ENCODE measurements around the gene DHRS13. TPM values are rescaled to one million over a fixed set of nuclear protein-coding genes. Genes with fewer than 3 reads are reported as not detected.

Gene DHRS13
- total and polyA plus RNA-seq, 2 donors (not counting 1 experiment from before 2014, with no cell fraction given), result 11.9 to 28.1 TPM

DNA sequence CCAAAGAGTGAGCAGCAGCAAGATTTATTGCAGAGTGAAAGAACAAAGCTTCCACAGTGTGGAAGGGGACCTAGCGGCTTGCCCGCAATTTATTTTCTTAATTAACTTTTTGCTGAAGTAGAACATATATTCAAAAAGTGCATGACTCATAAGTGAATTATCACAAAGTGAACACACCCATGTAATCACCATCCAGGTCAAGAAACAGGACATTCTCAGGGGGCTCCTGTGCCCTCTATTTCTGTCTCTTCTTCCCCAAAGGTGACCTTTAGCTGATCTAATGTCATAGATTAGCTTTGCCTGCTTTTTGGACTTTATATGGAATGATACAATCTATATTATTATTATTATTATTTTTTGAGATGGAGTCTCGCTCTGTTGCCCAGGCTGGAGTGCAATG is 28.1 kb downstream of the DHRS13 start:
- Histone ChIP-seq H3K4me2 (replicated peaks; ENCODE audit: low read depth, low read length, poor library complexity, severe bottlenecking) (no peak overlapping the region), H3K27me3 (replicated peaks in 1 of 4; ENCODE audit: control extremely low read depth in 1 of 4, control insufficient read depth in 3 of 4, insufficient read depth in 4 of 4, low read length in 3 of 4) (no peaks in the 10 kb centered on the region), H3K4me3 (ENCODE audit: control extremely low read depth in 1 of 5, extremely low read depth in 1 of 5, insufficient read depth in 1 of 5, low read depth in 2 of 5, low read length in 4 of 5) (no peak overlapping the region), H4K20me1 (ENCODE audit: control insufficient read depth, insufficient read depth, low read length, poor library complexity, severe bottlenecking) (peaks cover 7% of the 10 kb centered on the region), H3K4me1 (ENCODE audit: control insufficient read depth in 2 of 2, insufficient read depth in 2 of 2, low read length in 2 of 2) (peaks cover 13 to 18% of the 10 kb centered on the region in 2 donors), H3K27ac (ENCODE audit: low read length in 2 of 2) (no peak overlapping the region), H2AFZ (ENCODE audit: insufficient read depth, low read depth, low read length, poor library complexity, severe bottlenecking) (no peak overlapping the region), H3K9ac (ENCODE audit: low read length) (no peak overlapping the region), H3K79me2 (ENCODE audit: control insufficient read depth, insufficient read depth, low read length) (no peaks in the 10 kb centered on the region), H3K9me3 (ENCODE audit: control extremely low read depth in 1 of 3, control insufficient read depth in 2 of 3, insufficient read depth in 1 of 3, low read length in 2 of 3) (no peaks in the 10 kb centered on the region), H3K36me3 (replicated peaks in 1 of 2; ENCODE audit: control extremely low read depth in 1 of 2, control insufficient read depth in 1 of 2, extremely low read depth in 1 of 2, insufficient read depth in 2 of 2, low read length in 1 of 2) (peaks cover 0 to 20% of the 10 kb centered on the region in 2 experiments)
- CTCF ChIA-PET, result interaction anchor here (1.0 kb wide), 1 partner anchor 111 kb away, joined by 3 read pairs; no protein-coding TSS in a partner anchor
- ATAC-seq (ENCODE audit: low read depth) (no peak), DNase-seq (no peak)
- H3K4me3 Mint-ChIP-seq, result no peak overlapping the region
- TF ChIP-seq, protein P1, sequence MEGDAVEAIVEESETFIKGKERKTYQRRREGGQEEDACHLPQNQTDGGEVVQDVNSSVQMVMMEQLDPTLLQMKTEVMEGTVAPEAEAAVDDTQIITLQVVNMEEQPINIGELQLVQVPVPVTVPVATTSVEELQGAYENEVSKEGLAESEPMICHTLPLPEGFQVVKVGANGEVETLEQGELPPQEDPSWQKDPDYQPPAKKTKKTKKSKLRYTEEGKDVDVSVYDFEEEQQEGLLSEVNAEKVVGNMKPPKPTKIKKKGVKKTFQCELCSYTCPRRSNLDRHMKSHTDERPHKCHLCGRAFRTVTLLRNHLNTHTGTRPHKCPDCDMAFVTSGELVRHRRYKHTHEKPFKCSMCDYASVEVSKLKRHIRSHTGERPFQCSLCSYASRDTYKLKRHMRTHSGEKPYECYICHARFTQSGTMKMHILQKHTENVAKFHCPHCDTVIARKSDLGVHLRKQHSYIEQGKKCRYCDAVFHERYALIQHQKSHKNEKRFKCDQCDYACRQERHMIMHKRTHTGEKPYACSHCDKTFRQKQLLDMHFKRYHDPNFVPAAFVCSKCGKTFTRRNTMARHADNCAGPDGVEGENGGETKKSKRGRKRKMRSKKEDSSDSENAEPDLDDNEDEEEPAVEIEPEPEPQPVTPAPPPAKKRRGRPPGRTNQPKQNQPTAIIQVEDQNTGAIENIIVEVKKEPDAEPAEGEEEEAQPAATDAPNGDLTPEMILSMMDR (IDR thresholded peaks at IDR 0.05), result no peak
- TF ChIP-seq EZH2 (IDR thresholded peaks at IDR 0.05; ENCODE audit: borderline replicate concordance, insufficient read depth, low read depth, low read length, poor library complexity, severe bottlenecking), result no peak
- H3K4me1 Mint-ChIP-seq, result peaks cover 15% of the 10 kb centered on the region
- POLR2A ChIA-PET, result no interaction called here
- H3K27me3 Mint-ChIP-seq, result no peaks in the 10 kb centered on the region
- no CpG with 5 or more reads among the region's 3 CpGs for WGBS (ENCODE audit: insufficient coverage)
- no peaks in the 10 kb centered on the region for H3K9me3 Mint-ChIP-seq (ENCODE audit: insufficient read depth)
- intact Hi-C loops (cut with micrococcal nuclease), result no loop called here
- H3K27ac Mint-ChIP-seq, result no peak overlapping the region

GRCh38 chr17:28873839-28874238 is 29.0 kb downstream of the DHRS13 start:
- no peak for ATAC-seq (ENCODE audit: low read depth)
- H3K4me3 Mint-ChIP-seq, result no peak overlapping the region
- peaks cover 13 to 18% of the 10 kb centered on the region in 2 donors for H3K4me1 ChIP-seq (ENCODE audit: control insufficient read depth in 2 of 2, insufficient read depth in 2 of 2, low read length in 2 of 2)
- no peak overlapping the region for H3K4me2 ChIP-seq (replicated peaks; ENCODE audit: low read depth, low read length, poor library complexity, severe bottlenecking)
- no CpG with 5 or more reads among the region's 7 CpGs for WGBS (ENCODE audit: insufficient coverage)
- H3K79me2 ChIP-seq (ENCODE audit: control insufficient read depth, insufficient read depth, low read length), result no peaks in the 10 kb centered on the region
- peaks cover 15% of the 10 kb centered on the region for H3K4me1 Mint-ChIP-seq
- H3K9me3 ChIP-seq (ENCODE audit: control extremely low read depth in 1 of 3, control insufficient read depth in 2 of 3, insufficient read depth in 1 of 3, low read length in 2 of 3), result no peaks in the 10 kb centered on the region
- H2AFZ ChIP-seq (ENCODE audit: insufficient read depth, low read depth, low read length, poor library complexity, severe bottlenecking), result no peak overlapping the region
- POLR2A ChIA-PET, result no interaction called here
- no peak overlapping the region for H3K27ac ChIP-seq (ENCODE audit: low read length in 2 of 2)
- no peaks in the 10 kb centered on the region for H3K27me3 ChIP-seq (replicated peaks in 1 of 4; ENCODE audit: control extremely low read depth in 1 of 4, control insufficient read depth in 3 of 4, insufficient read depth in 4 of 4, low read length in 3 of 4)
- H3K9ac ChIP-seq (ENCODE audit: low read length), result no peak overlapping the region
- H4K20me1 ChIP-seq (ENCODE audit: control insufficient read depth, insufficient read depth, low read length, poor library complexity, severe bottlenecking), result no peaks in the 10 kb centered on the region
- H3K4me3 ChIP-seq (ENCODE audit: control extremely low read depth in 1 of 5, extremely low read depth in 1 of 5, insufficient read depth in 1 of 5, low read depth in 2 of 5, low read length in 4 of 5), result no peak overlapping the region
- CTCF ChIA-PET, result no interaction called here
- TF ChIP-seq, protein P1 (IDR thresholded peaks at IDR 0.05), result no peak
- TF ChIP-seq EZH2 (IDR thresholded peaks at IDR 0.05; ENCODE audit: borderline replicate concordance, insufficient read depth, low read depth, low read length, poor library complexity, severe bottlenecking), result no peak
- DNase-seq, result no peak
- intact Hi-C loops (cut with micrococcal nuclease), result no loop called here
- H3K27me3 Mint-ChIP-seq, result no peaks in the 10 kb centered on the region
- no peaks in the 10 kb centered on the region for H3K9me3 Mint-ChIP-seq (ENCODE audit: insufficient read depth)
- no peak overlapping the region for H3K27ac Mint-ChIP-seq
- peaks cover 0 to 10% of the 10 kb centered on the region in 2 experiments for H3K36me3 ChIP-seq (replicated peaks in 1 of 2; ENCODE audit: control extremely low read depth in 1 of 2, control insufficient read depth in 1 of 2, extremely low read depth in 1 of 2, insufficient read depth in 2 of 2, low read length in 1 of 2)
